ENCODE results near the gene GORASP1.

DNA sequence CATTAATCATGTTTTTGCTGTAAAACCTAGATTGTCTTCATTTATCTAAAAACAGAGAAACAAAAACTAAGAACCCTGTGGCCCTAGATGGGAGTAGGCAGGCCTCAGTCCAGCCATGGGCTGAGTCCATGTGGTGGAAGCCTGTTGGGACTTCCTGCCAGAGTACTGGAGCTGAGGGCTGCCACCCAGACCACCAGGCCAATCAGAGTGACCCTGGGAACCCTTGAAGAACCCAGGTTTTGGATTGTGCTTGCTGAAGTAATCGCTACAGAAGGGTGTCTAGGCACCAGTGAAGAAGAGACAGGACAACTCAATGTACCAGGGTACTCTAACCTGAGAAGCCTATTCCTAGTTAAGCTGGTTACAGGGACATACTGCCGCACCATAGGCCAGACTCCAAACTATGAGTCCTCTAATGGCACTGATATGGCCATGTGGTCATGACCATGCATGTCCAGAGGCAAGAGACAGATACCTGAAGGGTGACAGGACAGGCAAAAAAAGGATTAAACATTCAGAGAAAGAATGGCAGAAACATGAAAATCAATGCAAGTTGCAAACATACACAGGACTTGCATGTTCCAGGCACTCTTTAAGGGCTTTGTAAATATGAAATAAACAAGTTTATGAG lies 33.0 kb upstream of the GORASP1 start:
- no peak for TF ChIP-seq POLR2A (IDR thresholded peaks at IDR 0.05)
- TF ChIP-seq, protein P1, sequence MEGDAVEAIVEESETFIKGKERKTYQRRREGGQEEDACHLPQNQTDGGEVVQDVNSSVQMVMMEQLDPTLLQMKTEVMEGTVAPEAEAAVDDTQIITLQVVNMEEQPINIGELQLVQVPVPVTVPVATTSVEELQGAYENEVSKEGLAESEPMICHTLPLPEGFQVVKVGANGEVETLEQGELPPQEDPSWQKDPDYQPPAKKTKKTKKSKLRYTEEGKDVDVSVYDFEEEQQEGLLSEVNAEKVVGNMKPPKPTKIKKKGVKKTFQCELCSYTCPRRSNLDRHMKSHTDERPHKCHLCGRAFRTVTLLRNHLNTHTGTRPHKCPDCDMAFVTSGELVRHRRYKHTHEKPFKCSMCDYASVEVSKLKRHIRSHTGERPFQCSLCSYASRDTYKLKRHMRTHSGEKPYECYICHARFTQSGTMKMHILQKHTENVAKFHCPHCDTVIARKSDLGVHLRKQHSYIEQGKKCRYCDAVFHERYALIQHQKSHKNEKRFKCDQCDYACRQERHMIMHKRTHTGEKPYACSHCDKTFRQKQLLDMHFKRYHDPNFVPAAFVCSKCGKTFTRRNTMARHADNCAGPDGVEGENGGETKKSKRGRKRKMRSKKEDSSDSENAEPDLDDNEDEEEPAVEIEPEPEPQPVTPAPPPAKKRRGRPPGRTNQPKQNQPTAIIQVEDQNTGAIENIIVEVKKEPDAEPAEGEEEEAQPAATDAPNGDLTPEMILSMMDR (IDR thresholded peaks at IDR 0.05): no peak
- TF ChIP-seq EP300 (IDR thresholded peaks at IDR 0.05; ENCODE audit: low read depth): no peak
